GM12878 (cell line): ENCODE results near the gene KCND3. TPM values are rescaled to one million over a fixed set of nuclear protein-coding genes. Genes with fewer than 3 reads are reported as not detected.

Source experiments
- ATAC-seq: fragments of 200-7000 bp; cut with Tn5 transposase; 3 replicates; pipeline ENCODE4 v1.9.1; 2020; ENCODE audit warnings: mild to moderate bottlenecking, moderate library complexity
- BruUV-seq: library from RNA; stranded (reverse); fragments of 400-500 nt; replicated peaks from 2 replicates; lab custom pipeline; 2021; lab: Mats Ljungman, UMichigan
- CTCF ChIA-PET: fragments of 300-600 bp; sonication (Branson Sonifier 250); formaldehyde crosslinking; extraction: SDS; loops from one replicate; lab custom pipeline; 2021; ENCODE audit warnings: inconsistent platforms; lab: Yijun Ruan, JAX
- POLR2A ChIA-PET: fragments of 350-600 bp; formaldehyde crosslinking; extraction: SDS; loops from one replicate; lab custom pipeline; 2021; ENCODE audit warnings: inconsistent platforms; lab: Charles Lee
- RAD21 ChIA-PET: fragments of 300-600 bp; sonication (Branson Sonifier 250); formaldehyde crosslinking; loops from one replicate; lab custom pipeline; 2023; ENCODE audit warnings: antibody characterized with exemption; ENCODE audit not compliant: unreplicated experiment; lab: Charles Lee
- SMC1A ChIA-PET: fragments of 300-600 bp; sonication (Branson Sonifier 250); formaldehyde crosslinking; loops from one replicate; lab custom pipeline; 2023; ENCODE audit not compliant: unreplicated experiment, uncharacterized antibody; lab: Charles Lee
- DNase-seq: peaks from one replicate; pipeline ENCODE4 v3.0.0-alpha.2; 2011; ENCODE audit warnings: low read depth, low spot score
- FAIRE-seq: peaks from 3 replicates; lab custom pipeline; 2011; peaks lifted over from hg19 to GRCh38; lab: Jason Lieb, UNC
- H2AFZ ChIP-seq: 2 replicates; pipeline ENCODE4 v1.6.0; 2011; ENCODE audit warnings: low read depth, low read length, control low read depth; ENCODE audit not compliant: control insufficient read depth
- H3K27ac ChIP-seq: 2 replicates; pipeline ENCODE4 v1.5.1; 2011; ENCODE audit warnings: control low read depth; ENCODE audit not compliant: control insufficient read depth, insufficient read depth
- H3K27me3 ChIP-seq, 2 experiments: replicated peaks in 1 of 2; 2 replicates each; pipeline versions ENCODE4 v1.6.0 to v1.6.1; 2011; ENCODE audit warnings: low read length in 1 of 2; ENCODE audit not compliant: control insufficient read depth in 2 of 2, insufficient read depth in 2 of 2
- H3K36me3 ChIP-seq, 2 experiments: 2 replicates each; pipeline ENCODE4 v1.5.1; 2011; ENCODE audit warnings: low read length in 1 of 2; ENCODE audit not compliant: control insufficient read depth in 2 of 2, insufficient read depth in 2 of 2
- H3K4me1 ChIP-seq: 2 replicates; pipeline ENCODE4 v1.6.1; 2011; ENCODE audit warnings: mild to moderate bottlenecking, low read length, moderate library complexity, mixed read lengths; ENCODE audit not compliant: control insufficient read depth, insufficient read depth
- H3K4me2 ChIP-seq: 2 replicates; pipeline ENCODE4 v1.6.0; 2011; ENCODE audit warnings: control low read depth; ENCODE audit not compliant: control insufficient read depth, insufficient read depth
- H3K4me3 ChIP-seq: fragments of 200-600 bp; sonication (generic); 2 replicates; pipeline ENCODE4 v1.5.1; 2016
- H3K79me2 ChIP-seq: 2 replicates; pipeline ENCODE4 v1.6.0; 2011; ENCODE audit warnings: low read length; ENCODE audit not compliant: control insufficient read depth, insufficient read depth
- H3K9ac ChIP-seq: 2 replicates; pipeline ENCODE4 v1.8.0; 2011; ENCODE audit warnings: low read length, control low read depth, mixed read lengths; ENCODE audit not compliant: control insufficient read depth, insufficient read depth
- H3K9me3 ChIP-seq: replicated peaks from 3 replicates; pipeline ENCODE4 v1.5.1; 2011; ENCODE audit warnings: mild to moderate bottlenecking, low read length; ENCODE audit not compliant: control insufficient read depth, insufficient read depth
- H4K20me1 ChIP-seq: 2 replicates; pipeline ENCODE4 v1.6.0; 2011; ENCODE audit not compliant: control insufficient read depth, insufficient read depth
- ATF7 ChIP-seq: fragments of 450-650 bp; IDR thresholded peaks from 2 replicates; pipeline ENCODE4 v1.6.1; 2016; ENCODE audit warnings: low read depth, mild to moderate bottlenecking
- CHD1 ChIP-seq: IDR thresholded peaks from 2 replicates; pipeline ENCODE4 v1.6.1; 2012; ENCODE audit warnings: low read depth, low read length, improper control_type of control experiment
- HDGF ChIP-seq: fragments of 450-650 bp; IDR thresholded peaks from 2 replicates; pipeline ENCODE4 v1.6.1; 2016; ENCODE audit warnings: antibody characterized with exemption
- IRF4 ChIP-seq: IDR thresholded peaks from 2 replicates; pipeline ENCODE4 v1.6.1; 2011; ENCODE audit warnings: low read depth, low read length
- MEF2B ChIP-seq: fragments of 450-650 bp; IDR thresholded peaks from 2 replicates; pipeline ENCODE4 v1.6.1; 2018; ENCODE audit warnings: mild to moderate bottlenecking, moderate library complexity; ENCODE audit not compliant: partially characterized antibody, poor library complexity, severe bottlenecking
- MTA3 ChIP-seq: IDR thresholded peaks from 2 replicates; pipeline ENCODE4 v1.6.1; 2012; ENCODE audit warnings: low read length, inconsistent platforms, borderline replicate concordance
- PKNOX1 ChIP-seq: fragments of 450-650 bp; IDR thresholded peaks from 2 replicates; pipeline ENCODE4 v1.6.1; 2016; ENCODE audit warnings: mild to moderate bottlenecking
- RFX5 ChIP-seq: IDR thresholded peaks from 2 replicates; pipeline ENCODE4 v1.6.1; 2011; ENCODE audit warnings: low read depth, low read length, improper control_type of control experiment
- SPI1 ChIP-seq: IDR thresholded peaks from 2 replicates; pipeline ENCODE4 v1.6.1; 2011; ENCODE audit warnings: low read depth, mild to moderate bottlenecking, low read length, moderate library complexity, borderline replicate concordance; ENCODE audit not compliant: insufficient read depth
- SUPT20H ChIP-seq: IDR thresholded peaks from 2 replicates; pipeline ENCODE4 v1.6.1; 2011; ENCODE audit warnings: low read depth, mild to moderate bottlenecking, low read length, moderate library complexity, borderline replicate concordance; ENCODE audit not compliant: control insufficient read depth
- ZNF592 ChIP-seq: fragments of 450-650 bp; IDR thresholded peaks from 2 replicates; pipeline ENCODE4 v1.6.1; 2017; ENCODE audit warnings: mild to moderate bottlenecking, moderate library complexity
- WGBS: methylation state at CpG from one replicate; pipeline ENCODE4 v1.1.6; 2016; ENCODE audit warnings: low lambda C conversion rate; ENCODE audit not compliant: insufficient replicate concordance, insufficient coverage; ENCODE audit errors: missing lambda C conversion rate; 5-methylcytosine and 5-hydroxymethylcytosine counted together
- in situ Hi-C: fragments of 300-500 bp; cut with MboI; formaldehyde crosslinking; loops from 9 replicates; pipeline ENCODE4 v1.14.3; 2018; ENCODE audit warnings: mixed read lengths
- intact Hi-C: fragments of 100-400 bp; cut with micrococcal nuclease; formaldehyde crosslinking; loops from one replicate; pipeline ENCODE4 v1.14.2; 2022; ENCODE audit not compliant: unreplicated experiment
- polyA plus RNA-seq, 11 experiments: library from polyadenylated mRNA; depleted of rRNA in 4 of 11; unstranded in 6 of 11; stranded (reverse) in 5 of 11; fragments of >200 nt; fragmentation: Nextera tagmentation in 4 of 11; fragmentation: Illumina TruSeq in 1 of 11; extraction: Ambion mirVana in 4 of 11; extraction: Trizol in 1 of 11; gene quantifications; 1 replicate in 1 of 11; 2 replicates in 10 of 11; pipeline versions ENCODE4 v1.2.1 to v1.2.3, GENCODE V29; 2011 to 2016; ENCODE audit warnings: inconsistent platforms in 2 of 11, missing spikeins in 2 of 11, low read depth in 1 of 11
- total RNA-seq, 4 experiments: library from RNA; depleted of rRNA in 3 of 4; stranded (reverse); fragments of >200 nt in 3 of 4; fragmentation: Illumina TruSeq in 1 of 4; extraction: Trizol in 1 of 4; gene quantifications; 2 replicates each; pipeline versions ENCODE4 v1.2.1 to v1.2.3, GENCODE V29; 2013 to 2021

Gene KCND3
- total and polyA plus RNA-seq, 10 of the 15 experiments (the other 5 are each of a cell fraction or from before 2014, with no cell fraction given) = 0.02 TPM; not detected in 9

DNA sequence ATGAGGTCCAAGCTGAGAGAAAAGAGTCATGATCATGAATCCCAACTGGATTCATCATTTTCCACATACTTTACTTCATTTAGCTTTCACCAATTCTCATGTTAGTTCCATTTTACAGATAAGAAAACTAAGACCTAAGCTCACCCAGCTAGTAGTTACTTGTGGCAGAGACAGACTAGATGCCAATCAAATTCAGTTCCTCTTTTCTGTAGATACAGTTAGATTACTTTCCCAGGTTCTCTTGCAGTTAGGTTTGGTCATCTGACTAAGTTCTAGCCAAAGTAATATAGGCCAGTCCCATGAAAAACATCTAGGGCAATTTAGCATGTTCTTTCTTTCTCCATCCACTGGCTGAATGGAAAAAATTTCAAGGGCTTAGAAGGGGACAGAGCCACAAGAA lies 8.9 kb upstream of the KCND3 start:
- FAIRE-seq (no peak), DNase-seq (no peak), ATAC-seq (no peak)
- SMC1A ChIA-PET = no interaction called here
- CTCF ChIA-PET = interaction anchor here (1.5 kb wide), 1 partner anchor 10 kb away, joined by 4 read pairs; no protein-coding TSS in a partner anchor
- in situ Hi-C loops = no loop called here
- no peaks in the 10 kb centered on the region for H3K36me3 ChIP-seq
- POLR2A ChIA-PET = no interaction called here
- H3K79me2 ChIP-seq = no peaks in the 10 kb centered on the region
- no peak overlapping the region for H3K9ac ChIP-seq
- no peak overlapping the region for H3K27ac ChIP-seq
- no peaks in the 10 kb centered on the region for H4K20me1 ChIP-seq
- RAD21 ChIA-PET = no interaction called here
- H3K9me3 ChIP-seq = no peaks in the 10 kb centered on the region
- H3K27me3 ChIP-seq = peaks cover 2 to 4% of the 10 kb centered on the region in 2 experiments; a peak in 3 of 4 replicates
- H2AFZ ChIP-seq = no peak overlapping the region
- no peaks in the 10 kb centered on the region for H3K4me1 ChIP-seq
- TF ChIP-seq IRF4 = no peak
- no peak for TF ChIP-seq HDGF
- TF ChIP-seq RFX5 = no peak
- peak; percentile 60; the same call in 1 of the 2 replicates for TF ChIP-seq SPI1
- TF ChIP-seq PKNOX1 = peak; percentile 54; the same call in 1 of the 2 replicates
- BruUV-seq = no TSS peak
- no peak overlapping the region for H3K4me3 ChIP-seq
- intact Hi-C loops = no loop called here
- no peak overlapping the region for H3K4me2 ChIP-seq

- Histone ChIP-seq H3K36me3 (no peaks in the 10 kb centered on the region), H2AFZ (no peak overlapping the region), H3K27me3 (peaks cover 9 to 12% of the 10 kb centered on the region in 2 experiments), H3K79me2 (no peaks in the 10 kb centered on the region), H4K20me1 (no peaks in the 10 kb centered on the region; the same call in 1 of the 2 replicates), H3K4me3 (no peak overlapping the region), H3K4me2 (no peak overlapping the region), H3K9ac (no peak overlapping the region), H3K4me1 (no peaks in the 10 kb centered on the region), H3K9me3 (no peaks in the 10 kb centered on the region), H3K27ac (no peak overlapping the region)
- no TSS peak for BruUV-seq
- 29% methylated on average over 10 of the region's 10 CpGs for WGBS
- ChIA-PET POLR2A (no interaction called here), SMC1A (interaction anchor here (0.5 kb wide), 1 partner anchor 441 kb away, joined by 3 read pairs; no protein-coding TSS in a partner anchor), CTCF (interaction anchor here (0.6 kb wide), 1 partner anchor 923 kb away, joined by 3 read pairs; no protein-coding TSS in a partner anchor), RAD21 (interaction anchor here (0.6 kb wide), 1 partner anchor 343 kb away, joined by 3 read pairs; no protein-coding TSS in a partner anchor)
- no peak for DNase-seq
- intact Hi-C loops (no loop called here), in situ Hi-C loops (no loop called here)
- no peak for ATAC-seq
- no peak for FAIRE-seq
- TF ChIP-seq ATF7 (no peak), CHD1 (no peak), MEF2B (no peak), MTA3 (no peak), SUPT20H (no peak), ZNF592 (no peak)
Observed at GRCh38 chr1:111992476-111992875, 3.0 kb upstream of the KCND3 start.
